GM19351 (cell line): Measurements from ENCODE around the gene MUSTN1.
A peak's percentile ranks its signal among the peaks of the same experiment; 100 is the strongest.

Experiments
- ATAC-seq: cut with Tn5 transposase; IDR thresholded peaks from one replicate; pipeline ENCODE4 v1.9.1; 2021; ENCODE audit warnings: mild to moderate bottlenecking, moderate library complexity; ENCODE audit not compliant: unreplicated experiment

The MUSTN1 gene

GRCh38 chr3:52834871-52835501 is at the start of gene MUSTN1:
TSS of gene MUSTN1 (minus strand) at chr3:52835019. CDS start at chr3:52834948, 71 bp downstream.
- no peak for ATAC-seq

GRCh38 chr3:52882377-52882776 is 47.6 kb upstream of the MUSTN1 start:
- ATAC-seq, result no peak

- no peak for ATAC-seq
Measured at GRCh38 chr3:52881871-52882270, 47.1 kb upstream of the MUSTN1 start.

DNA sequence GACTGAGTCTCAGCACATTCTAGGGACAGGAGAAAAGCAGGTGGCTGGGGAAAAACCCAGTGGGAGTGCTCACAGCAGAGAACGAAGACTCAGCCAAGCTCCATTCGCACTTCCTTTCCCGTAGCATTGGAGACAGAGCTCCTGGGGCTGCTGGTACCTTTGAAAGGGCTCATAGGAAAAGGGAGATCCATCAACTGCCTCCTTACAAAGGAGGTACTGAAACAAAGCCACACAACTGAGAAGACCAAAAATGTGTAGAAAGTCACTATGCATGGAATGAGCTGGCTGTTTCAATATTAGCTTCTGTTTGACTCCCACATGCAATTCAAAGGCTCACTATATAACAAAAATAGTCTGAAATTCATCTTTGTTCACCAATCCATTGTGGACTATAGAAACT is 45.7 kb upstream of the MUSTN1 start:
- ATAC-seq, result peak; percentile 64

- ATAC-seq, result peak; percentile 37
Measured at GRCh38 chr3:52880047-52880446, 45.2 kb upstream of the MUSTN1 start.

GRCh38 chr3:52879581-52879980 is 44.8 kb upstream of the MUSTN1 start:
- no peak for ATAC-seq

DNA sequence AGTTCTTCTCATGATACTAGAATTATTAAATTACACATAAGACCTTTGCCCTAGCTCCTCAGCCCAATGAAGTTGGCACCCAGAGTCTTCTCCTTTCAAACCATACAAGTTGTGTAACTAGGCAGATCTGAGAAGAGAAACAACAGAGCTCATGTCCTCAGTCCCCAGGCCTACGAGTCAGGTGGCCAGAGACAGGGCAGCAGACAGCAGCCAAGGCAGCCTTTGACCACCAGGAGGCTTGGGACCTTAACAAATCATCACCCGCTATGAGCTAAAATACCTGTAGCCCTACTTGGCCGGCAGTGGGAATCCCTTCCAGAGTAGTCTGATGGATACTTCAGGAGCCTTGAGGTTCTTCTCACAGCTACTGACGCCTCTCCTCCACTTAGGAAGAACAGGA is 44.3 kb upstream of the MUSTN1 start:
- no peak for ATAC-seq

- ATAC-seq, result no peak
Measured at GRCh38 chr3:52877085-52877484, 42.3 kb upstream of the MUSTN1 start.

DNA sequence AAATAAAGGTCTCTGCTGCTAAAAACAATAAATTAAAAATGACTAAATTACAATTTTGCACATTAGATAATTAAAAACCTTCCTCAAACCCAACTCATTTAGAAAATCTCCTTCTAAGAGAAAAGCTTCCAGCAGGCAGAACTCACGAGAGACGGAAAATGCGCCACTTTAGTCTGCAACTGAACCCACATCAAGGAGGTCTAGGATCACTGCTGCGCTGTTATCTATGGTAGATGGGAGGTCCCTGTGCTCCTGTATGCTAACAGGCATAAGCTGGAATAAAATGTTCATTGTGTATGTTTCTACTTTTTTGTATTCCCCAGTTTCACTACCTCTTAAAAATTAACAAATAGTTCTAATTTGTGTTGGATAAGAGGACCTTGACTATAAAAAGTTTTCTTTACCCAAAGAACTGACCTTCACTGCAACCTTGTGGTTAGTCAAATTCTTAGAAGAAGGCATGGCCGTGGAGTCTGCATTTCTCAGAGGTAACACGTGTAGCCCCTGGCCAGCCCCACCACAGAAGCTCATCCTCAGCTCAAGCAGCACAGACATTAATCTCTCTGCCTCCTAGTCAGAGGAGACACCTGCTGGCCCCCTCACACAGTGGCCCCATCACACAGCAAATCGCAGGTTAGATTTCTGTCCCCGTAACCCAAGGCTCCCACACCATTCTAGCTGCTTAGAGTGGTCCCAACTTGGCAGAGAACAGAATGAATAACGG is 40.2 kb upstream of the MUSTN1 start:
- no peak for ATAC-seq

- ATAC-seq, result no peak
Measured at GRCh38 chr3:52874160-52874701, 39.4 kb upstream of the MUSTN1 start.

DNA sequence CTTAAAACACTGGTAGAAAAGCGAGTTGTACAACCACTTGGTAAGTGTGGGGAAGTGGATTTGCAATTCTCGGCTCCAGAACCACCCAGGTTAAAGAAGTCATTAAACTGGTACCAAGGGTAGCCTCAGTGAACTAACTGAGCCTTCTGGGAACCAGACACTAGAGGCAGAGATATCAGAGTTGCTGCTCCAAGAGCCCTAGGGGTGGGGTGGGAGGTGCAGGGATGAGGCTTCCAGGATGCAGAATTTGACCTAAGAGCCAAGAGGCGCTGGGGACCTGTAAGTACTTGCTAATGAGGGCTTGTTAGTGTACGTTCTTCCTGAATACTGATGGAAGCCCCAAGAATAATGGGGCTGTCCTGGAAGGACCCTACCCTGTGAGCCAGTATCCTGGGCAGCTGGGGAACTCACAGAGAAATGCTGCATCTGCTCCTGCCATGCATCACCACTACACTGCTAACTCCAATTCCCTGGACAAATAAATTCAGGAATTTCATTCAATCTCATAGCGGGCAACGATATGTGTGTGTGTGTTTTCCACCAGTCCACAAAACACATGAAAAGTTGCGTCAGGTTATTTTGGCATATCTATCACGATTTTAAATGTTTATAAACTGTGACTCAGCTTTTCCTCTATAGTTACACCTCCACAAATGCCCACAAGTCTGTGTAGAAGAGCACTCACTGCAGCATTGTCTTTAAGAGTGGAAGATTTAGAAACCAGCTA is 38.8 kb upstream of the MUSTN1 start:
- ATAC-seq, result no peak

DNA sequence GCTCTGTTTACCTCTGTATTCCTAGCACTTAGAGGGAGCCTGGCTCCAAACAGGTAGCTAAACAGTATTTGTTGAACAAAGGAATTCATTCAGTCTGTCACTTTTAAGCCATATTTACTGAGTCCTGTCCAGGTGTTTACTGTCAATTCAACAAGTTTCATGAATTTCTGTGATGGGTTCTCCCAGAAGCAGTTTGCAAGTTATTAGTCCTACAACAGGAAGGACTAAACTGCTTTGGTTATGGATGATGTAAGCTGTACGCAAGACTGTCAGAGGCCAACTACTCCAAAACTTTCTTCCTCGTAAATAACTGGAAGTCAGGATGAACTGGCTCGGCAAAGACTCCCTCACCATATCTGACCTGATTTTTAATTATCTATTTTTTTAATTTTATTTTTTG is 37.4 kb upstream of the MUSTN1 start:
- no peak for ATAC-seq

DNA sequence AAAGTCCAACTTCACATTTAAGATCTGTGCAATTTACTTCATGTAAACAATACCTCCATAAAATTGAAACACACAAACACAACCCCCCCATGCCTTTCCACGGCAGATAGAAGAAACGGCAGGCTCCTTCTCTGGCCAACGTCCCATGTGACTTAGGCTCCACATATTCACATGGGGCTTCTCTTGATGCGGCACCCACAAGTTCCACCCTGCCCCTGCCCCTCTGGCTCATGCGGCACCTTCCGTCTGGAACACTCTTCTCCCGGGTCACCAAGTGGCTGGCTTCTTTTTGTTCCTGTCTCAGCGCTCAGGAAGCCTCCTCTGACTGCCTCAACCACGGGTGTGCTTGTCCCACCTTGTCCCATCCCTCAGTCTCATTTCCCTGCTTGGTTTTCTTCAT is 36.9 kb upstream of the MUSTN1 start:
- ATAC-seq, result no peak

GRCh38 chr3:52870471-52870870 is 35.7 kb upstream of the MUSTN1 start:
- ATAC-seq, result no peak

DNA sequence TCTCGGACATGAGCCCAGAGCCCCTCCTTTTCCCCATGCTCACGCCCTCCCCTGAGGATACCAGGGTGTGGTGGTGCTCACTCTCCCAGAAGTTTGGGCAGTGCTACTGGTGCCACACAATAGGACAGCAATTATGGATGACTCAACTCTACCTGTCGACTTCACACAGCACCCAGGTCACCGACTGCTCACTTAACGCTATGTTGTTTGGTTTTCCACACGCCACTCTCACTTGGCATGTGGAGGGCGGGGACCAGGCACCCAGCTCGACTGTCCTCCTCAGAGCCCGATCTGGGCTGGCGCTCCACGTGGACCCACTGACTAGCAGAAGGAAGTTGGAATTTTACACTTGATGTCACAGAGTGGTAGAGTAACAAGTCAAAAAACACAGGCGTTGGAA is 31.6 kb upstream of the MUSTN1 start:
- no peak for ATAC-seq

GRCh38 chr3:52865994-52866393 is 31.2 kb upstream of the MUSTN1 start:
- no peak for ATAC-seq

GRCh38 chr3:52860424-52860768 is 25.6 kb upstream of the MUSTN1 start:
- no peak for ATAC-seq

- no peak for ATAC-seq
Measured at GRCh38 chr3:52859686-52860423, 25.0 kb upstream of the MUSTN1 start.

DNA sequence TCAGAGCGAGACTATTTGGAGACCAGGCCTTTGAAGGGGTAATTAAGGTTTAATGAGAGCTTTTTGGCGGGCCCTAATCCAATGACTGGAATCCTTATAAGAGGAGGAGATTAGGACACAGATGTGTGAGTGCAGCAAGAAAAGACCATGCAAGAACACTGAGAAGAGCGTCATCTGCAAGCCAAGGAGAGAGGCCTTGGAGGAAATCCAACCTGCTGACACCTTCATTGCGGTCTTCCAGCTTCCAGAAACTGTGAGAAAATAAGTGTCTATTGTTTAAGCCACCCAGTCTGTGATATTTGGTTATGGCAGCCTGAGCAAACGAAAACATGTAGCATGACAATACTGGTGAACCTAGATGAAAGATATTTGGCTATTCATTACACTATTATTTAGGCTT is 23.0 kb upstream of the MUSTN1 start:
- no peak for ATAC-seq

DNA sequence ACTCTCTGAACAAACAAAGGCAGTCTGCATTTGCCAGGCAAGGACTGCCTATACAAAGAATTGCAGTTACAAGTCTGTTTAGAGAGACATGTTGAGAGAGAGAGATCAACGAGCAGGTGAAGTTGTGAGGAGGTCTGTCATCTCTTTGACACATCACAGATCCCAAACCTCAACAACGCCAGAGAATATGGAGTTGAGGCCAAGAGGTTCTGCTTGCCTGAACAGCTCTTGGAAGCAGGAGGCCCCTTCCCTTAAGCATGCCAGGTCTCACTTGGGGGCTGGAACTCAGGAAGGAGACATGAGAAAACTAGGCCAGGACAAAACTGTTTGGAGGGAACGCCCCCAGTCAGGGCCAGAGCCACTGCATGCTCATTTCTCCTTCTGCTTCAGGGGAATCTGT is 22.3 kb upstream of the MUSTN1 start:
- ATAC-seq, result no peak

DNA sequence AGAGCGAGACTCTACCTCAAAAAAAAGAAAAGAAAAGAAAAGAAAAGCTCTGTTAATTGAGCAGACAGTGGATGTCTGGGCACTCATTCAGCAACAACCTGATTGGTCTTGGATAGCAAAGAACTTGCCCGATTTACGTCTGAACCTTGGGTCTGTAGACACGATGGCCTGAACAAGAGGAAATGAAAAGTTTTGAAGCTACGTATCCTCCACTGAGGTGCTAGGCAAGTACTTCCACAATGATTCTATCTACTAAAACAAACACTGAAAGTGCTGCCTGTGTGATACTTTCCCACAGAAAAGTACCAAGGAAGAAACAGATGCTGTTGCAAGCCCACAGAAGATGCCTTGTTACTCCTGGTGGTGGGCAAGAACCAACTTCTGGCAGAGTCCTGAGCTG is 21.8 kb upstream of the MUSTN1 start:
- ATAC-seq, result no peak
